GM21390 (cell line): ENCODE measurements around the gene CFAP61.

ENCODE experiments used
- ATAC-seq: cut with Tn5 transposase; IDR thresholded peaks from one replicate; pipeline ENCODE4 v1.9.1; 2021; ENCODE audit not compliant: unreplicated experiment

The CFAP61 gene

GRCh38 chr20:20393207-20394120, 341.1 kb downstream of the CFAP61 start:
- no peak for ATAC-seq

- no peak for ATAC-seq
These were observed 342.8 kb downstream of the CFAP61 start for GRCh38 chr20:20395087-20395486.

- ATAC-seq: no peak
These were observed 343.7 kb downstream of the CFAP61 start for GRCh38 chr20:20395903-20396568.

- no peak for ATAC-seq
These were observed 344.5 kb downstream of the CFAP61 start for GRCh38 chr20:20396794-20397193.

GRCh38 chr20:20398123-20398522, 345.8 kb downstream of the CFAP61 start:
- no peak for ATAC-seq

- no peak for ATAC-seq
These were observed 347.5 kb downstream of the CFAP61 start for GRCh38 chr20:20399531-20400500.

- ATAC-seq: no peak
These were observed 349.7 kb downstream of the CFAP61 start for GRCh38 chr20:20401991-20402390.

- no peak for ATAC-seq
These were observed 352.3 kb downstream of the CFAP61 start for GRCh38 chr20:20404633-20405032.

GRCh38 chr20:20405623-20406022, 353.3 kb downstream of the CFAP61 start:
- no peak for ATAC-seq

GRCh38 chr20:20406306-20406705, 354.0 kb downstream of the CFAP61 start:
- ATAC-seq: no peak

GRCh38 chr20:20407891-20408805, 355.8 kb downstream of the CFAP61 start:
- no peak for ATAC-seq

GRCh38 chr20:20409331-20409730, 357.0 kb downstream of the CFAP61 start:
- no peak for ATAC-seq
